ENCODE data around the gene SCN1B.

Gene SCN1B

GRCh38 chr19:35033067-35034004 lies 3.1 kb downstream of the SCN1B start:
- FAIRE-seq (no peak), DNase-seq (ENCODE audit: extremely low spot score, insufficient read length, low read depth) (no peak)

GRCh38 chr19:35034005-35034502 lies 3.8 kb downstream of the SCN1B start:
- FAIRE-seq (no peak), DNase-seq (ENCODE audit: extremely low spot score, insufficient read length, low read depth) (no peak)

GRCh38 chr19:35034588-35035382 lies 4.5 kb downstream of the SCN1B start:
- no peak for DNase-seq (ENCODE audit: extremely low spot score, insufficient read length, low read depth)
- no peak for FAIRE-seq

- FAIRE-seq = peak; percentile 80
- peak; percentile 46 for DNase-seq (ENCODE audit: extremely low spot score, insufficient read length, low read depth)
These were observed 7.7 kb downstream of the SCN1B start for GRCh38 chr19:35037716-35038622.

GRCh38 chr19:35038623-35039512 lies 8.6 kb downstream of the SCN1B start:
- no peak for DNase-seq (ENCODE audit: extremely low spot score, insufficient read length, low read depth)
- no peak for FAIRE-seq

- FAIRE-seq (no peak), DNase-seq (ENCODE audit: extremely low spot score, insufficient read length, low read depth) (no peak)
These were observed 9.9 kb downstream of the SCN1B start for GRCh38 chr19:35039881-35040825.

- DNase-seq (ENCODE audit: extremely low spot score, insufficient read length, low read depth) = no peak
- no peak for FAIRE-seq
These were observed 10.7 kb downstream of the SCN1B start for GRCh38 chr19:35040826-35041547.

- no peak for DNase-seq (ENCODE audit: extremely low spot score, insufficient read length, low read depth)
- no peak for FAIRE-seq
These were observed 11.3 kb downstream of the SCN1B start, which contains the start of gene HPN for GRCh38 chr19:35041548-35042055. Gene HPN, plus strand, starts transcription at chr19:35041721. Its CDS starts 786 bp downstream, at chr19:35042507.

GRCh38 chr19:35042056-35042730 lies 11.9 kb downstream of the SCN1B start:
- no peak for DNase-seq (ENCODE audit: extremely low spot score, insufficient read length, low read depth)
- no peak for FAIRE-seq

GRCh38 chr19:35042954-35043604 lies 12.8 kb downstream of the SCN1B start:
- DNase-seq (ENCODE audit: extremely low spot score, insufficient read length, low read depth) (no peak), FAIRE-seq (no peak)

GRCh38 chr19:35043906-35044305 lies 13.6 kb downstream of the SCN1B start:
- no peak for DNase-seq (ENCODE audit: extremely low spot score, insufficient read length, low read depth)
- no peak for FAIRE-seq

GRCh38 chr19:35044317-35045117 lies 14.2 kb downstream of the SCN1B start:
- FAIRE-seq (peak; percentile 48), DNase-seq (ENCODE audit: extremely low spot score, insufficient read length, low read depth) (peak; percentile 43)

GRCh38 chr19:35045667-35046300 lies 15.5 kb downstream of the SCN1B start:
- FAIRE-seq (peak; percentile 78), DNase-seq (ENCODE audit: extremely low spot score, insufficient read length, low read depth) (peak; percentile 60)

- no peak for FAIRE-seq
These were observed 16.2 kb downstream of the SCN1B start for GRCh38 chr19:35046461-35046860.

More at GRCh38 chr19:35046461-35046860, 16.2 kb downstream of the SCN1B start:
- DNase-seq (ENCODE audit: extremely low spot score, insufficient read length, low read depth) = no peak
